Measurements from ENCODE around the gene RRH.

GRCh38 chr4:109875106-109875505 is 47.3 kb downstream of the RRH start:
- TF ChIP-seq, protein P1, sequence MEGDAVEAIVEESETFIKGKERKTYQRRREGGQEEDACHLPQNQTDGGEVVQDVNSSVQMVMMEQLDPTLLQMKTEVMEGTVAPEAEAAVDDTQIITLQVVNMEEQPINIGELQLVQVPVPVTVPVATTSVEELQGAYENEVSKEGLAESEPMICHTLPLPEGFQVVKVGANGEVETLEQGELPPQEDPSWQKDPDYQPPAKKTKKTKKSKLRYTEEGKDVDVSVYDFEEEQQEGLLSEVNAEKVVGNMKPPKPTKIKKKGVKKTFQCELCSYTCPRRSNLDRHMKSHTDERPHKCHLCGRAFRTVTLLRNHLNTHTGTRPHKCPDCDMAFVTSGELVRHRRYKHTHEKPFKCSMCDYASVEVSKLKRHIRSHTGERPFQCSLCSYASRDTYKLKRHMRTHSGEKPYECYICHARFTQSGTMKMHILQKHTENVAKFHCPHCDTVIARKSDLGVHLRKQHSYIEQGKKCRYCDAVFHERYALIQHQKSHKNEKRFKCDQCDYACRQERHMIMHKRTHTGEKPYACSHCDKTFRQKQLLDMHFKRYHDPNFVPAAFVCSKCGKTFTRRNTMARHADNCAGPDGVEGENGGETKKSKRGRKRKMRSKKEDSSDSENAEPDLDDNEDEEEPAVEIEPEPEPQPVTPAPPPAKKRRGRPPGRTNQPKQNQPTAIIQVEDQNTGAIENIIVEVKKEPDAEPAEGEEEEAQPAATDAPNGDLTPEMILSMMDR (IDR thresholded peaks at IDR 0.05; ENCODE audit: low read depth, low read length, missing input control) = no peak
- TF ChIP-seq, protein P2, sequence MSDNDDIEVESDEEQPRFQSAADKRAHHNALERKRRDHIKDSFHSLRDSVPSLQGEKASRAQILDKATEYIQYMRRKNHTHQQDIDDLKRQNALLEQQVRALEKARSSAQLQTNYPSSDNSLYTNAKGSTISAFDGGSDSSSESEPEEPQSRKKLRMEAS (IDR thresholded peaks at IDR 0.05) = no peak
- TF ChIP-seq TAF1 (conservative IDR thresholded peaks at IDR 0.05) (no peak), RAD21 (IDR thresholded peaks at IDR 0.05) (no peak), SP1 (IDR thresholded peaks at IDR 0.05) (no peak), RXRA (IDR thresholded peaks at IDR 0.05) (no peak), GABPA (IDR thresholded peaks at IDR 0.05 in 1 of 2, conservative IDR thresholded peaks at IDR 0.05 in 1 of 2) (no peak), YY1 (IDR thresholded peaks at IDR 0.05) (no peak), EGR1 (IDR thresholded peaks at IDR 0.05; ENCODE audit: low read depth in 2 of 2) (no peak)

Measured in liver (tissue), 3 donors.